Thyroid gland (tissue), 4 donors: Measurements from ENCODE around the gene KCNAB1. TPM values are rescaled to one million over a fixed set of nuclear protein-coding genes. Genes with fewer than 3 reads are reported as not detected.

Source experiments
- DNase-seq, 2 donors: peaks; one replicate each; pipeline ENCODE4 v3.0.0-alpha.2; 2019
- H3K27ac ChIP-seq, 3 donors: fragments of 200-600 bp; sonication (generic); 1 replicate in 2 of 3; 2 replicates in 1 of 3; pipeline ENCODE4 v1.5.1; 2016 to 2019; ENCODE audit warnings: mild to moderate bottlenecking in 1 of 3, moderate library complexity in 1 of 3
- H3K27me3 ChIP-seq: fragments of 200-600 bp; sonication (generic); one replicate; pipeline ENCODE4 v1.5.1; 2019
- H3K36me3 ChIP-seq, 2 donors: fragments of 200-600 bp; sonication (generic); one replicate each; pipeline ENCODE4 v1.5.1; 2016 to 2019
- H3K4me1 ChIP-seq, 2 donors: fragments of 200-600 bp; sonication (generic); one replicate each; pipeline ENCODE4 v1.5.1; 2017 to 2019
- H3K4me3 ChIP-seq, 3 donors: fragments of 200-600 bp; sonication (generic); replicated peaks in 1 of 3; 1 replicate in 2 of 3; 2 replicates in 1 of 3; pipeline ENCODE4 v1.5.1; 2016; ENCODE audit warnings: mild to moderate bottlenecking in 1 of 3
- H3K9me3 ChIP-seq: fragments of 200-600 bp; sonication (generic); one replicate; pipeline ENCODE4 v1.5.1; 2017
- POLR2A ChIP-seq, 2 donors: fragments of 450-650 bp; IDR thresholded peaks; one replicate each; pipeline ENCODE4 v1.6.1; 2017; ENCODE audit warnings: antibody characterized with exemption in 2 of 2, mild to moderate bottlenecking in 2 of 2, moderate library complexity in 1 of 2
- WGBS, 2 donors: methylation state at CpG; one replicate each; pipeline ENCODE4 v1.1.5; 2017; 5-methylcytosine and 5-hydroxymethylcytosine counted together
- intact Hi-C: fragments of 100-400 bp; cut with DNase I; formaldehyde crosslinking; loops from one replicate; pipeline ENCODE4 v1.15.1; 2023
- total RNA-seq, 4 donors: library from RNA; depleted of rRNA; stranded (reverse); fragments of >200 nt; gene quantifications; one replicate each; pipeline ENCODE4 v1.2.3, GENCODE V29; 2016
- TF ChIP-seq, protein P1 (sequence below), 6 experiments: fragments of 200-600 bp in 3 of 6; fragments of 450-650 bp in 3 of 6; sonication (generic) in 3 of 6; IDR thresholded peaks; one replicate each; pipeline ENCODE4 v1.5.1; 2016 to 2019; ENCODE audit warnings: antibody characterized with exemption in 6 of 6, mild to moderate bottlenecking in 2 of 6, inconsistent platforms in 1 of 6, moderate library complexity in 1 of 6

KCNAB1 gene
- total RNA-seq, 4 donors from 2014 or later, result 19.3 to 26.1 (median 22.9) TPM

DNA sequence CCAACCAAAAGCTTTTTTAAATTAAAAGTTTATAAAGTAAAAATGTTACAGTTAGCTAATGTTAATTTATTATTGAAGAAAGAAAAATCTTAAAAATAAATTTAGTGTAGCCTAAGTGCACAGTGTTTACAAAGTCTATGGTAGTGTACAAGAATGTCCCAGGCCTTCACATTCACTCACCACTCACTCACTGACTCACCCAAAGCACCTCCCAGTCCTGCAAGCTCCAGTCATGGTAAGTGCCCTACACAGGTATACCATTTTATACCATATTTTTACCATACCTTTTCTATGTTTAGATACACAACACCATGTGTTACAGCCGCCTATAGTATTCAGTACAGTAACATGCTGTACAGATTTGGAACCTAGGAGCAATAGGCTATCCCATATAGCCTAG lies 405.4 kb downstream of the KCNAB1 start:
- Histone ChIP-seq H3K27me3 (no peaks in the 10 kb centered on the region), H3K36me3 (peaks cover 2 to 6% of the 10 kb centered on the region in 2 donors), H3K4me3 (no peak overlapping the region), H3K9me3 (no peaks in the 10 kb centered on the region), H3K4me1 (no peaks in the 10 kb centered on the region), H3K27ac (no peak overlapping the region)
- intact Hi-C loops, result no loop called here
- 100% methylated on average over 1 of the region's 1 CpG for WGBS, 2 donors
- TF ChIP-seq, protein P1, sequence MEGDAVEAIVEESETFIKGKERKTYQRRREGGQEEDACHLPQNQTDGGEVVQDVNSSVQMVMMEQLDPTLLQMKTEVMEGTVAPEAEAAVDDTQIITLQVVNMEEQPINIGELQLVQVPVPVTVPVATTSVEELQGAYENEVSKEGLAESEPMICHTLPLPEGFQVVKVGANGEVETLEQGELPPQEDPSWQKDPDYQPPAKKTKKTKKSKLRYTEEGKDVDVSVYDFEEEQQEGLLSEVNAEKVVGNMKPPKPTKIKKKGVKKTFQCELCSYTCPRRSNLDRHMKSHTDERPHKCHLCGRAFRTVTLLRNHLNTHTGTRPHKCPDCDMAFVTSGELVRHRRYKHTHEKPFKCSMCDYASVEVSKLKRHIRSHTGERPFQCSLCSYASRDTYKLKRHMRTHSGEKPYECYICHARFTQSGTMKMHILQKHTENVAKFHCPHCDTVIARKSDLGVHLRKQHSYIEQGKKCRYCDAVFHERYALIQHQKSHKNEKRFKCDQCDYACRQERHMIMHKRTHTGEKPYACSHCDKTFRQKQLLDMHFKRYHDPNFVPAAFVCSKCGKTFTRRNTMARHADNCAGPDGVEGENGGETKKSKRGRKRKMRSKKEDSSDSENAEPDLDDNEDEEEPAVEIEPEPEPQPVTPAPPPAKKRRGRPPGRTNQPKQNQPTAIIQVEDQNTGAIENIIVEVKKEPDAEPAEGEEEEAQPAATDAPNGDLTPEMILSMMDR (IDR thresholded peaks at IDR 0.05), result no peak
- TF ChIP-seq POLR2A (IDR thresholded peaks at IDR 0.05), result no peak
- no peak for DNase-seq

DNA sequence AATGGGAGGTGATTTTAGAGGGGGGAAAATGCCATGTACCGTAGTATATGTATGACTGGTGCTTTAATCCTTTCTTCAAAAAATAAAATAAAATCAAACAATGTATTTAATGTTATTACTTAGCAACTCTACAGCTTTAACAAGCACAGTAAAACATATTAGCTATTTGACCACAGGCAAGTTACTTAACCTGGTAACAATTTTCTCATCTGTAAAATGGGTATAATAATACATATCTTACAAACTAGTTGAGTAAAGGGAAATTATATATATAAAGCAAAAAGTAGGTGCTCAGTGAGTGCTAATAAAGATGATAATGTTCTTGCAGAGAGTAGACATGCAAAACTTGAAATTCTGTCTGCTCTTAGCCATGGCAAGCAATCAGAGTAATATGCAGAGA lies 406.7 kb downstream of the KCNAB1 start:
- DNase-seq, result no peak
- no peak overlapping the region for H3K27ac ChIP-seq
- H3K36me3 ChIP-seq, result peaks cover 4 to 6% of the 10 kb centered on the region in 2 donors
- WGBS, 2 donors, result 47 to 100% methylated on average over 1 of the region's 1 CpG
- H3K27me3 ChIP-seq, result no peaks in the 10 kb centered on the region
- H3K9me3 ChIP-seq, result no peaks in the 10 kb centered on the region
- H3K4me3 ChIP-seq, result no peak overlapping the region
- no peaks in the 10 kb centered on the region for H3K4me1 ChIP-seq
- intact Hi-C loops, result no loop called here
- no peak for TF ChIP-seq POLR2A (IDR thresholded peaks at IDR 0.05)
- TF ChIP-seq, protein P1 (IDR thresholded peaks at IDR 0.05), result no peak

GRCh38 chr3:156530980-156531379 lies 410.6 kb downstream of the KCNAB1 start:
- H3K4me3 ChIP-seq, result no peak overlapping the region
- intact Hi-C loops, result loop anchor here (10.0 kb wide), 1 partner anchor 604 kb away; no protein-coding TSS in a partner anchor
- DNase-seq, result no peak
- H3K27me3 ChIP-seq, result no peaks in the 10 kb centered on the region
- no peak overlapping the region for H3K27ac ChIP-seq
- no peaks in the 10 kb centered on the region for H3K9me3 ChIP-seq
- H3K4me1 ChIP-seq, result peaks cover 9 to 16% of the 10 kb centered on the region in 2 donors
- peaks cover 4% of the 10 kb centered on the region in 2 donors for H3K36me3 ChIP-seq
- TF ChIP-seq, protein P1 (IDR thresholded peaks at IDR 0.05), result no peak
- TF ChIP-seq POLR2A (IDR thresholded peaks at IDR 0.05), result no peak
- WGBS, 2 donors, result 92 to 97% methylated on average over 5 of the region's 5 CpGs

- Histone ChIP-seq H3K36me3 (peaks cover 0 to 4% of the 10 kb centered on the region in 2 donors), H3K27me3 (no peaks in the 10 kb centered on the region), H3K4me3 (no peak overlapping the region), H3K4me1 (peaks cover 9 to 16% of the 10 kb centered on the region in 2 donors), H3K27ac (no peak overlapping the region), H3K9me3 (no peaks in the 10 kb centered on the region)
- 60 to 76% methylated on average over 3 of the region's 3 CpGs for WGBS, 2 donors
- DNase-seq, result no peak
- TF ChIP-seq POLR2A (IDR thresholded peaks at IDR 0.05), result no peak
- TF ChIP-seq, protein P1 (IDR thresholded peaks at IDR 0.05), result no peak
- intact Hi-C loops, result loop anchor here (10.0 kb wide), 1 partner anchor 602 kb away; no protein-coding TSS in a partner anchor
These were observed 412.4 kb downstream of the KCNAB1 start for GRCh38 chr3:156532730-156533129.

- H3K4me3 ChIP-seq, result no peak overlapping the region
- H3K9me3 ChIP-seq, result no peaks in the 10 kb centered on the region
- TF ChIP-seq, protein P1 (IDR thresholded peaks at IDR 0.05), result no peak
- no peak for TF ChIP-seq POLR2A (IDR thresholded peaks at IDR 0.05)
- no peaks in the 10 kb centered on the region for H3K27me3 ChIP-seq
- peaks cover 0 to 4% of the 10 kb centered on the region in 2 donors for H3K36me3 ChIP-seq
- peaks cover 9 to 16% of the 10 kb centered on the region in 2 donors for H3K4me1 ChIP-seq
- peak overlapping the region in 2 of 3 donors; percentile 28 to 90 for H3K27ac ChIP-seq
- intact Hi-C loops, result loop anchor here (10.0 kb wide), 1 partner anchor 602 kb away; no protein-coding TSS in a partner anchor
- WGBS, 2 donors, result 83 to 86% methylated on average over 4 of the region's 4 CpGs
- no peak for DNase-seq
These were observed 412.8 kb downstream of the KCNAB1 start for GRCh38 chr3:156533205-156533604.
